Activated CD8-positive, alpha-beta memory T cell treated with anti-CD3 and anti-CD28 coated beads for 1 hour (primary cell): ENCODE results near the gene DMPK.

Experiments used
- DNase-seq, 2 donors: peaks; one replicate each; pipeline ENCODE4 v3.0.0-alpha.2; 2020; ENCODE audit warnings: low read depth in 1 of 2; ENCODE audit errors: extremely low read depth in 1 of 2

Gene DMPK

GRCh38 chr19:45770192-45771101, 11.8 kb downstream of the DMPK start:
- DNase-seq: peak; percentile 68 to 86

- DNase-seq: no peak
Observed at GRCh38 chr19:45769821-45770191, 12.5 kb downstream of the DMPK start.

GRCh38 chr19:45768984-45769782, 13.1 kb downstream of the DMPK start, which contains the start of gene SIX5:
TSS of gene SIX5 (minus strand) at chr19:45769252. CDS start at chr19:45768844, 408 bp downstream.
- peak; percentile 77 to 85 for DNase-seq

GRCh38 chr19:45768655-45768983, 13.7 kb downstream of the DMPK start:
- DNase-seq: no peak

GRCh38 chr19:45767881-45768654, 14.2 kb downstream of the DMPK start:
- no peak for DNase-seq

- no peak for DNase-seq
Observed at GRCh38 chr19:45767410-45767880, 14.8 kb downstream of the DMPK start.

- no peak for DNase-seq
Observed at GRCh38 chr19:45766869-45767346, 15.4 kb downstream of the DMPK start.

GRCh38 chr19:45766296-45766868, 15.9 kb downstream of the DMPK start:
- DNase-seq: no peak

GRCh38 chr19:45765702-45766295, 16.5 kb downstream of the DMPK start:
- no peak for DNase-seq

- no peak for DNase-seq
Observed at GRCh38 chr19:45764945-45765701, 17.2 kb downstream of the DMPK start.

GRCh38 chr19:45764475-45764874, 17.8 kb downstream of the DMPK start:
- no peak for DNase-seq

GRCh38 chr19:45763691-45764294, 18.5 kb downstream of the DMPK start:
- no peak for DNase-seq

GRCh38 chr19:45762870-45763631, 19.2 kb downstream of the DMPK start:
- DNase-seq: no peak

- no peak for DNase-seq
Observed at GRCh38 chr19:45761714-45762113, 20.6 kb downstream of the DMPK start.

- DNase-seq: no peak
Observed at GRCh38 chr19:45758921-45759320, 23.4 kb downstream of the DMPK start.

- no peak for DNase-seq
Observed at GRCh38 chr19:45757695-45758094, 24.6 kb downstream of the DMPK start.

- no peak for DNase-seq
Observed at GRCh38 chr19:45754323-45754722, 28.0 kb downstream of the DMPK start.

- DNase-seq: no peak
Observed at GRCh38 chr19:45753548-45753947, 28.7 kb downstream of the DMPK start.
